NCI-H2196 treated with DMSO at 0.1 percent for 48 hours (cell line): Measurements from ENCODE around the gene C1orf56.

Source experiments
- DNase-seq: peaks from one replicate; lab custom pipeline; 2025; ENCODE audit not compliant: unreplicated experiment; lab: John Stamatoyannopoulos, UW

The C1orf56 gene

GRCh38 chr1:151024540-151025146 lies 22.9 kb upstream of the C1orf56 start:
- DNase-seq: no peak

- no peak for DNase-seq
These were observed 21.1 kb upstream of the C1orf56 start for GRCh38 chr1:151026460-151026859.

GRCh38 chr1:151032164-151032563 lies 15.4 kb upstream of the C1orf56 start:
- no peak for DNase-seq

- DNase-seq: no peak
These were observed 12.4 kb upstream of the C1orf56 start for GRCh38 chr1:151035167-151035566.

GRCh38 chr1:151036356-151036755 lies 11.2 kb upstream of the C1orf56 start, which contains the start of gene BNIPL:
Gene BNIPL (plus strand): TSS chr1:151036586. CDS start chr1:151036726, 140 bp downstream.
- no peak for DNase-seq

GRCh38 chr1:151037032-151037431 lies 10.5 kb upstream of the C1orf56 start:
- no peak for DNase-seq

- no peak for DNase-seq
These were observed 8.0 kb upstream of the C1orf56 start for GRCh38 chr1:151039521-151039920.

GRCh38 chr1:151043163-151043562 lies 4.4 kb upstream of the C1orf56 start:
- no peak for DNase-seq

GRCh38 chr1:151047925-151048644 lies 534 bp downstream of the C1orf56 start:
- DNase-seq: peak; percentile 38

GRCh38 chr1:151048645-151049032 lies 1.1 kb downstream of the C1orf56 start:
- DNase-seq: no peak

GRCh38 chr1:151049458-151049857 lies 1.9 kb downstream of the C1orf56 start:
- DNase-seq: no peak

GRCh38 chr1:151050051-151050688 lies 2.6 kb downstream of the C1orf56 start:
- no peak for DNase-seq

- no peak for DNase-seq
These were observed 3.9 kb downstream of the C1orf56 start for GRCh38 chr1:151051356-151052009.

- no peak for DNase-seq
These were observed 7.5 kb downstream of the C1orf56 start for GRCh38 chr1:151054971-151055547.

GRCh38 chr1:151055581-151055980 lies 8.0 kb downstream of the C1orf56 start:
- DNase-seq: no peak

GRCh38 chr1:151056149-151056548 lies 8.6 kb downstream of the C1orf56 start:
- DNase-seq: no peak

GRCh38 chr1:151058692-151059091 lies 11.1 kb downstream of the C1orf56 start:
- no peak for DNase-seq

- peak; percentile 47 for DNase-seq
These were observed 11.8 kb downstream of the C1orf56 start, which contains the start of gene CDC42SE1 for GRCh38 chr1:151059109-151060006. Gene CDC42SE1 (minus strand): TSS chr1:151059622. CDS start chr1:151055730, 3,892 bp downstream.

GRCh38 chr1:151060007-151060656 lies 12.6 kb downstream of the C1orf56 start, which contains the start of gene MLLT11:
Gene MLLT11 (plus strand): TSS chr1:151060397. CDS start chr1:151067225, 6,828 bp downstream.
- no peak for DNase-seq
